ENCODE measurements around the gene NDUFA7.

NDUFA7 gene

DNA sequence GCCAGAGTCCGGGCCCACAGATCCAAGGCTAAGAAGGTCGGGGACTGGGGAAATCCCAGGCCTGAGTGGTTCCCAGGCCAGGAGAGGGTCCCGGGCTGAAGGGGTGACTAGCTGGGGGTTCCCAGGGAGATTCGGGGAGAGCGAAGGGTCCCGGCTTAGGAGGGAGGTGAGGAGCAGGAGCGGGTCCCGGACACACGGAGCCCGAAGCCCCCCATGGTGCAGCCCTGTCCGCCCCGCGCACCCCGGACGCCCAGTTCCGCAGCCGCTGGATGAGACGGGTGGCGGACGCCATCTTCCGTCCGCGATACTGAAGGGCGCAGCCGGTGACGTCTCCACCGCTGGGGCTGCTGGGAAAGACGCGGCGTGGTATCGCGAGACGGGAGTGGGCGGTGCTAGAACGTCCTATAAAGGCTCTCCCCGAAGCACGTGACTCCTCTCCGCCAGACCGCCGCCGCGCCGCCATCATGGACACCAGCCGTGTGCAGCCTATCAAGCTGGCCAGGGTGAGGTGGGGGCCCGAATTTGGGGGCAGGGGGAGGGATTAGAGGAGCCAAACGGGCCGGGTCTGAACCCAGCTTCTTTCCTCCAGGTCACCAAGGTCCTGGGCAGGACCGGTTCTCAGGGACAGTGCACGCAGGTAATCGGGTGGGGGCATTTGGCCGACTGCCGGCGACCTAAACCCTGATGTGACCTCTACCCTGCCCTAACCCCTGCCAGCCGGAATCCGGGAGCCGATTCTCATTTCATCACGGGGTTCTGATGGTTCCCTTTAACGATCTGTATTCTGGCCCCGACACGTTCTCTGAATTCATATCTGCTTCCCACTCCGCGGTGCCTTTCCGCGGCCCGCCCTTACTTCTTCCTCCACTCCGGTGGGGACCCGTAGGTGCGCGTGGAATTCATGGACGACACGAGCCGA, at the start of gene NDUFA7, which contains the start of gene RPS28:
Gene NDUFA7 (minus strand): TSS at position 309 of the 919 bp plus-strand sequence. CDS start 17 bp downstream, at position 292.
Gene RPS28 (plus strand): TSS at position 430 of the 919 bp plus-strand sequence. CDS start 35 bp downstream, at position 465.
- TF ChIP-seq GATA2 (IDR thresholded peaks at IDR 0.05; ENCODE audit: low read depth, low read length) (no peak), GATA3 (IDR thresholded peaks at IDR 0.05; ENCODE audit: low read depth, low read length) (no peak)

DNA sequence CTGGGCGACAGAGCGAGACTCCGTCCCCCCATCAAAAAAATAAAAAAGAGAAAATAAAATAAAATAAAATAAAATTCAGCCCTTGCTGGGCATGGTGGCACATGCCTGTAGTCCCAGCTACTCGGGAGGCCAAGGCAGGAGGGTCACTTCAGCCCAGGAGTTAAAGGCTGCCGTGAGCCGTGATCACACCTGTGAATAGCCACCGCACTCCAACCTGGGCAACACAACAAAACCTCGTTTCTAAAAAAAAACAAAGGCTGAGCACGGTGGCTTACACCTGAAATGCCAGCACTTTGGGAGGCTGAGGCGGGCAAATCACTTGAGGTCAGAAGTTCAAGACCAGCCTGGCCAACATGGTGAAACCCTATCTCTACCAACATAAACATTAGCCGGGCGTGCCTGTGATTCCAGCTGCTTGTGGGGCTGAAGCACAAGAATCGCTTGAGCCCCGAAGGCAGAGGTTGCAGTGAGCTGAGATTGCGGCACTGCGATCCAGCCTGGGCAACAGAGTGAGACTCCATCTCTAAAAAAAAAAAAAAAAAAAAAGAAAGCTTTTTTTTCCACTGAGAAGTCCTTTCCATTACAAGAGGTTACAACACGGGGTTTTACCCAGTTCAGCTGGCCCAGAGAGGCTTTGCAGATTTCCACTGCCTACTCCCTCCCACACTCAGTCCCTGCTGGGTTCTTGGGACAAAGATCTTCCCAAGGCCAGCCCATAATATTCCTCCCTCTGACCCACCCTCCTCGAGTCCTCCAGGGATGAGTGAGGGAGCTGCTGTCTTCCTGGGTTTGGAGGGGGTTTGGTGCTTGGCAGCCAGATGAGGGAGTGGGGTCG, 49.2 kb upstream of the NDUFA7 start:
- TF ChIP-seq GATA2 (IDR thresholded peaks at IDR 0.05; ENCODE audit: low read depth, low read length): no peak

DNA sequence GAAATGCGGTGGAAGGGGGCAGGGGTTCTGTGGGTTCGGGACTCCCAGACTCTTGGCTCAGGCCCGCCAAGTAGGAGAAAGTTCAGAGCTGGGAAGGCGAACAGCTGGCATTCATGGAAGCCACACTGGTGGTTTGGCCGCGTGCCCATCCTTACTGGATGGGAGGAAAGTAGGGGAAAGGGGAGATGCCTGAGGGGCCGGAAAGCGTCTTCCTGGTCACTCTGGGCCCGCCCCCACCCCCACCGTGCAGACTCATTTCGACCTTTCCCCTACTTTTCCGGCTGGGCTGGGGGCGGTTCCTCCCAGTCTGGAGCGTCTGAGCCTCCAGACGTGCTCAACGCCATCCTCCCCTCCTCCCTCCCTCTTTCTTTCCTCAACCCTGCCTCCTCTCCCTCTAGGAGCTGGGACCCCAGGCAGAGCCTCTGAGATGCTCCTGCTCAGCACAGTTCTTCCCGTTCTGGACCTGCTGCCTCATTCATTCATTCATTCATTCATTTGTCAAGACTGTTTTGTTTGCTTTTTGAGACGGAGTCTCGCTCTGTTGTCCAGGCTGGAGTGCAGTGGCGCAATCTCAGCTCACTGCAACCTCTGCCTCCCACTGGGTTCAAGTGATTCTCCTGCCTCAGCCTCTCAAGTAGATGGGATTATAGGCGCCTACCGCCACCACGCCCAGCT, 46.3 kb upstream of the NDUFA7 start:
- no peak for TF ChIP-seq GATA2 (IDR thresholded peaks at IDR 0.05; ENCODE audit: low read depth, low read length)
- no peak for TF ChIP-seq GATA3 (IDR thresholded peaks at IDR 0.05; ENCODE audit: low read depth, low read length)

DNA sequence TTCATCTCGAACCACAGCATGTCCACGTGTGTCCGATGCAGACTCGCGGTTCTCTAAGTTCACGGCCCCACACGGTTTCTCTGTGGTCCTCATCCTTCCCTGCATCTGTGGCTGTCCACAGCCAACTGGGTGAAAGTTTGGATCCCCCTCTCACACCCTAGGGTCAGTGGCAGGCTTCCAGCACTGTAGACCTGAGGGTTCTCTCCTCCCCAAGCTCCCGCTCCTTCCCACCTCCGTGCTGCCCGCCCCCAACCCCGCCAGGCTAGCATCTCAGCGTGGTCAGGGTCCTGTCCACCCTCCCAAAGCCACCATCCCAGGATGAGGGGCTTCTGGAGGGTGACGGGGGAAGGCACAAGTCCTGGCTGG, 45.8 kb upstream of the NDUFA7 start:
- TF ChIP-seq GATA3 (IDR thresholded peaks at IDR 0.05; ENCODE audit: low read depth, low read length) (no peak), GATA2 (IDR thresholded peaks at IDR 0.05; ENCODE audit: low read depth, low read length) (no peak)

DNA sequence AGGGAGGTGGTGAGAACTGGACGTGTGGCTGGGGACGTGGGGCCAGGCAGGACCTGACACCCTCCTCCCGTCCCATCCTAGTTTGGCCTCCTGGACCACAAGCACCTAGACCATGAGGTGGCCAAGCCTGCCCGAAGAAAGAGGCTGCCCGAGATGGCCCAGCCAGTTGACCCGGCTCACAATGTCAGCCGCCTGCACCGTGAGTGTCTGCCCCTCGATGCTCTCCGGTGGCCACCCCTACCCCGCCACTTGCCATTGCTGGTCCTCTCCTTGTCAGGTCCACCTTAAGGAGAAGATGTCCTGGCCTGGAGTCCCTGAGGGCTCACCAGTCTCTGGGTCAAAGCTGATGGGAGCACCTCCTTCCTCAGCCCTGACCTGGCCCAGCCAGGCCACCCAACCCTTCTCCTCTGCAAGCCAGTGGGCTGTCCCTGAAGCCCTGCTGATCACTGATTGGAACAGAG, 45.0 kb upstream of the NDUFA7 start:
- no peak for TF ChIP-seq GATA2 (IDR thresholded peaks at IDR 0.05; ENCODE audit: low read depth, low read length)
- TF ChIP-seq GATA3 (IDR thresholded peaks at IDR 0.05; ENCODE audit: low read depth, low read length): no peak

DNA sequence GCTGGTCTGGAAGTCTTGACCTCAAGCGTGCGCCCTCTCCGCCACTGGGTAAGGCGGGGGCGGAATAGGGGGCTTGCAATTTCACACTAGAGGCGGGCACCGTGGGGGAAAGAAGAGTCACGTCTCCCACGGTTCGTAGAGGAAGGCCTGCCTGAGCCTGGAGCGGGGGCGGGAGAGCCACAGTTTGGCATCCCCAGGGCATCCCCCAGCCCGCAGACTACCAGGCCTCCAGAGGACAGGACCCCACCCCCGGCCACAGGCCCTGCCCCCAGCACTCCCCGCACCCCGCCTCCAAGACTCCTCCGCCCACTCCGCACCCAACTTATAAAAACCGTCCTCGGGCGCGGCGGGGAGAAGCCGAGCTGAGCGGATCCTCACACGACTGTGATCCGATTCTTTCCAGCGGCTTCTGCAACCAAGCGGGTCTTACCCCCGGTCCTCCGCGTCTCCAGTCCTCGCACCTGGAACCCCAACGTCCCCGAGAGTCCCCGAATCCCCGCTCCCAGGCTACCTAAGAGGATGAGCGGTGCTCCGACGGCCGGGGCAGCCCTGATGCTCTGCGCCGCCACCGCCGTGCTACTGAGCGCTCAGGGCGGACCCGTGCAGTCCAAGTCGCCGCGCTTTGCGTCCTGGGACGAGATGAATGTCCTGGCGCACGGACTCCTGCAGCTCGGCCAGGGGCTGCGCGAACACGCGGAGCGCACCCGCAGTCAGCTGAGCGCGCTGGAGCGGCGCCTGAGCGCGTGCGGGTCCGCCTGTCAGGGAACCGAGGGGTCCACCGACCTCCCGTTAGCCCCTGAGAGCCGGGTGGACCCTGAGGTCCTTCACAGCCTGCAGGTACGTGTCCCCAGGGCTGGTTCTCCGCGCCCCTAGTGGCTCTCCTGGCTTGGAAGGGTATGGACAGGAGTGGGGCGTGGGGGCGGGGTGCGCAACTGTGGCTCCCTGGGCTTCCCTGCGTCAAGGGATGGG, 42.9 kb upstream of the NDUFA7 start, which contains the start of gene ANGPTL4:
Gene ANGPTL4 (plus strand): TSS at position 353 of the 969 bp plus-strand sequence. CDS start 167 bp downstream, at position 520.
- TF ChIP-seq GATA2 (IDR thresholded peaks at IDR 0.05; ENCODE audit: low read depth, low read length): no peak
- TF ChIP-seq GATA3 (IDR thresholded peaks at IDR 0.05; ENCODE audit: low read depth, low read length): no peak

DNA sequence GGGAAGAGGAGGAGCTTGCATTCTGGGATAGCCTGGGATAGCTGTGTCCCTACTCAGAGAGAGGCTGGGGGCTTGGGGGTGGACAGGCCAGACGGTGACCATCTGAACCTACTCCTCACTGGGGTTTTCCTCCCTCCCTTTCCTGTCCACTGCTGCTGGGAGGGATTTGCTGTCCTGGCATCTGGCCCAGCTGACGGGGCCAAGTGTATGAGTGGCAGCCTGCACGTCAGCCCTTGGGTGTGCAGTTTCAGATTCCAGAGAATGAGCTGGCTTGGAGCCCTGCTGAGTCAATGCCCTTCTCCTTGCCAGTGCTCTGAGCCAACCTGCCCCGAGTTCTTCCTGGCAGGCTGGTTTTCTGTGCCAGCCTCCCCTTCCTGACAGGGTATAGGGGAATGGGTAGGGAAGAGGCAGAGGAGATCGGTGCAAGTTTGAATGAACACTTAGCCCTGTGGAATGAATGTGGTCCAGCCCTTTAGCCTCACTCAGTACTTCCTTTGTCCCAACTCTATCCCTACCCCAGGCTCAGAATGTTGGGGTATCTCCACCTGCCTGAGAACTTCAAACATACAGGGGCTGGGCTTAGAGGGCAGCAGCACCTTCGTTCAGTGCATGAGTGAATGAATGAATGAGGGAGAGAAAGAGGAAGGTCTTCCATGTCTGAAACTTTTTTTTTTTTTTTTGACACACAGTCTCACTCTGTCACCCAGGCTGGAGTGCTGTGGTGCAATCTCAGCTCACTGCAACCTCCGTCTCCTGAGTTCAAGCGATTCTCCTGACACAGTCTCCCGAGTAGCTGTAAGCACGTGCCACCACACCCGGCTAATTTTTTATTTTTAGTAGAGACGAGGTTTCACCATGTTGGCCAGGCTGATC, 41.0 kb upstream of the NDUFA7 start:
- TF ChIP-seq GATA2 (IDR thresholded peaks at IDR 0.05; ENCODE audit: low read depth, low read length) (no peak), GATA3 (IDR thresholded peaks at IDR 0.05; ENCODE audit: low read depth, low read length) (no peak)

DNA sequence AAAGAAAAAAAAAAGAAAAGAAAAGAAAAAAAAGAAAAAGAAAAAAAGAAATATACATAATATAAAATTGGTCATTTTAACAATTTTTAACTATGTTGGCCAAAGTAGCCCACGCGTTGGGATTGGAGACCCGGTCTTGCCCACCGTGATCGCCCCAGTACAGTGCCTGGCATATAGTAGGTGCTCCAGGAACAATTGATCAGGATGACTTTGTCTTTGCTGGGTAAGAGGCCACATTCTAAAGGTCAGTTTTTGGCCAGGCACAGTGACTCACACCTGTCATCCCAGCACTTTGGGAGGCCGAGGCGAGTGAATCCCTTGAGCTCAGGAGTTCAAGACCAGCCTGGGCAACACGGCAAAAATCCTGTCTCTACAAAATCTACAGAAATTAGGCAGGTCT, 39.0 kb upstream of the NDUFA7 start:
- TF ChIP-seq GATA3 (IDR thresholded peaks at IDR 0.05; ENCODE audit: low read depth, low read length) (no peak), GATA2 (IDR thresholded peaks at IDR 0.05; ENCODE audit: low read depth, low read length) (no peak)

DNA sequence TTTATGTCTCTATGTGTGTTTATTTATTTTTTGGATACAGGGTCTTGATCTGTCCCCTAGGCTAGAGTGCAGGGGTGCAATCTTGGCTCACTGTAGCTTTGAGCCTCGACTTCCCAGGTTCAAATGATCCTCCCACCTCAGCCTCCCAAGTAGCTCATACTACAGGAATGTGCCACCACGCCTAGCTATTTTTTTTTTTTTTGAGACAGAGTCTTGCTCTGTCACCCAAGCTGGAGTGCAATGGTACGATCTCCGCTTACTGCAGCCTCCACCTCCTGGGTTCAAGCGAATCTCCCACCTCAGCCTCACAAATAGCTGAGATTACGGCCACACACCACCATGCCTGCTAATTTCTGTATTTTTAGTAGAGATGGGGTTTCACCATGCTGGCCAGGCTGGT, 37.8 kb upstream of the NDUFA7 start:
- TF ChIP-seq GATA2 (IDR thresholded peaks at IDR 0.05; ENCODE audit: low read depth, low read length): no peak
- TF ChIP-seq GATA3 (IDR thresholded peaks at IDR 0.05; ENCODE audit: low read depth, low read length): no peak

DNA sequence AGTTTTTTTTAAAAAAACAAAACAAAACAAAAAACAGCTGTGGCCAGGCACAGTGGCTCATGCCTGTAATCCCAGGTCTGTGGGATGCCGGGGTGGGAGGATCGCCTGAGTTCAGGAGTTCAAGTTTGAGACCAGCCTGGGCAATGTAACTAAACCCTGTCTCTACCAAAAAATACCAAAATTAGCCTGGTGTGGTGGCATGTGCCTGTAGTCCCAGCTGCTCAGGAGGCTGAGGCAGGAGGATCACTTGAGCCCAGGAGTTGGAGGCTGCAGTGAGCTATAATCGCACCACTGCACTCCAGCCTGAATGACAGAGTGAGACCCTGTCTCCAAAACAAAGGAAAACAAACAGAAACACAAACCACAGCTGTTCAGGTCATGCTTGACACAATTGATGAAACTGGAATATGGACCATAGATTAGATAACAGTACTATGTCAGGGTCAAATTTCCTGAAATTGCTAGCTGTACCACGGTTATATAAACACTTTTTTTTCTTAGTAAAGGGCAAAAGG, 35.9 kb upstream of the NDUFA7 start:
- TF ChIP-seq GATA2 (IDR thresholded peaks at IDR 0.05; ENCODE audit: low read depth, low read length) (no peak), GATA3 (IDR thresholded peaks at IDR 0.05; ENCODE audit: low read depth, low read length) (no peak)

DNA sequence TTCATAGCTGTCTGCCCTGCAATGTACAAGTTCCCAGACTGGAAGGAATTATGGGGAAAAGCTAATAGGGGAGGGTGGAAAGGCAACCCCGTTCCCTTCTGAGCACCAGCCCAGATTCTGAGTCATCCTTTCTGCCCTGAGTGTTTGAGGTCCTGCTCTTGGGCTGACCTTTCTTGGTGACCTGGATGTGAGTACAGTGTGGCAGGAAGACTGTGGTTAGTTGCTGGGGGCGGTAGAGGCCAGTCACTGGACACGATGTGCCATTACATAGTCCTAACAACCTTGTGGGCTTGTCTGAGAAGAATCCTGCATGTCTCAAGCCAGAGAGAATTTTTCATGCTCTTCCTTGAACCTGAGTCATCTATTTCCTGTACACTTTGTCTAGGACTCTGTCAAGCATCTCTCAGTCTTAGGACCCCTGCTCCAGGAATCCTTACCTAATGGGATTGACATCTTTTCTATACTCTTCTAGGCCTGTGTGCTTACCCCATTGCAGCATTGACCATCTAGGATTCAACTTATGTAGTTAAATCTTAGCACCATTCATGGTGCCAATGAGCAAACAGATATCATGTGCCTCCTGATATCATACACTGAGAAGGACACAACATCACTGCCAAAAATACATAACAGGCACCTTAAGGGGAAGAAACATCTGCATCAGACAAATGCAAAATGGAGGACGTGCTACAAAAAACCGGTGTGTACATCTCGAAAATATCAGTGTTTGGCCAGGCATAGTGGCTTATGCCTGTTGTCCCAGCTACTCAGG, 34.6 kb upstream of the NDUFA7 start:
- TF ChIP-seq GATA2 (IDR thresholded peaks at IDR 0.05; ENCODE audit: low read depth, low read length): no peak
- TF ChIP-seq GATA3 (IDR thresholded peaks at IDR 0.05; ENCODE audit: low read depth, low read length): no peak
